Fibroblast of lung (primary cell): ENCODE data around the gene DCHS2. TPM values are rescaled to one million over a fixed set of nuclear protein-coding genes. Genes with fewer than 3 reads are reported as not detected.

Experiments used
- DNase-seq, 2 donors: peaks; one replicate each; pipeline versions ENCODE4 v3.0.0 to v3.0.0-alpha.2; 2010; ENCODE audit warnings: low read depth in 2 of 2
- H2AFZ ChIP-seq: 2 replicates; pipeline ENCODE4 v1.5.1; 2012; ENCODE audit warnings: low read length, control low read depth, inconsistent platforms
- H3K27ac ChIP-seq: 2 replicates; pipeline ENCODE4 v1.5.1; 2011; ENCODE audit warnings: low read length, control low read depth; ENCODE audit not compliant: insufficient read depth
- H3K27me3 ChIP-seq: 2 replicates; pipeline ENCODE4 v1.5.1; 2011; ENCODE audit warnings: mild to moderate bottlenecking, low read length; ENCODE audit not compliant: control insufficient read depth, insufficient read depth
- H3K36me3 ChIP-seq: 2 replicates; pipeline ENCODE4 v1.5.1; 2011; ENCODE audit warnings: low read length; ENCODE audit not compliant: control insufficient read depth, insufficient read depth
- H3K4me1 ChIP-seq: 2 replicates; pipeline ENCODE4 v1.5.1; 2011; ENCODE audit warnings: low read length; ENCODE audit not compliant: control insufficient read depth, insufficient read depth; ENCODE audit errors: extremely low read depth
- H3K4me2 ChIP-seq: 2 replicates; pipeline ENCODE4 v1.5.1; 2011; ENCODE audit warnings: low read length, control low read depth; ENCODE audit not compliant: insufficient read depth; ENCODE audit errors: extremely low read depth
- H3K4me3 ChIP-seq, 4 experiments: fragments of 200-600 bp in 1 of 4; sonication (generic) in 1 of 4; replicated peaks in 1 of 4; 2 replicates each; pipeline ENCODE4 v1.5.1; 2011 to 2016; ENCODE audit warnings: low read length in 4 of 4, low read depth in 3 of 4, mild to moderate bottlenecking in 3 of 4, control low read depth in 2 of 4, inconsistent platforms in 1 of 4, mixed read lengths in 1 of 4; ENCODE audit not compliant: insufficient read depth in 1 of 4; ENCODE audit errors: control extremely low read depth in 1 of 4
- H3K79me2 ChIP-seq: 2 replicates; pipeline ENCODE4 v1.5.1; 2012; ENCODE audit warnings: mild to moderate bottlenecking, low read length, inconsistent platforms; ENCODE audit not compliant: control insufficient read depth, insufficient read depth
- H3K9ac ChIP-seq: 2 replicates; pipeline ENCODE4 v1.5.1; 2011; ENCODE audit warnings: mild to moderate bottlenecking, low read length, control low read depth; ENCODE audit not compliant: insufficient read depth
- H3K9me3 ChIP-seq: 2 replicates; pipeline ENCODE4 v1.5.1; 2012; ENCODE audit warnings: low read depth, low read length; ENCODE audit not compliant: control insufficient read depth, insufficient read depth
- H4K20me1 ChIP-seq: 2 replicates; pipeline ENCODE4 v1.5.1; 2011; ENCODE audit warnings: low read length; ENCODE audit not compliant: control insufficient read depth, insufficient read depth; ENCODE audit errors: extremely low read depth
- EZH2 ChIP-seq: IDR thresholded peaks from 2 replicates; pipeline ENCODE4 v1.5.1; 2012; ENCODE audit warnings: low read length, control low read depth, mild to moderate bottlenecking; ENCODE audit errors: missing control alignments
- polyA plus RNA-seq, 2 donors: library from polyadenylated mRNA; depleted of rRNA in 1 of 2; stranded (reverse) in 1 of 2; unstranded in 1 of 2; fragments of >200 nt; gene quantifications; 2 replicates each; pipeline ENCODE4 v1.2.1, GENCODE V29; 2011 to 2012; ENCODE audit warnings: missing spikeins in 1 of 2
- total RNA-seq: library from RNA; depleted of rRNA; stranded (reverse); fragments of >200 nt; gene quantifications from 2 replicates; pipeline ENCODE4 v1.2.1, GENCODE V29; 2014
- TF ChIP-seq, protein P1 (sequence below), 2 donors: IDR thresholded peaks in 1 of 2; conservative IDR thresholded peaks in 1 of 2; 1 replicate in 1 of 2; 2 replicates in 1 of 2; pipeline ENCODE4 v1.5.1; 2011 to 2012; ENCODE audit warnings: low read length in 2 of 2, control low read depth in 1 of 2, inconsistent platforms in 1 of 2, low read depth in 1 of 2, mild to moderate bottlenecking in 1 of 2

The DCHS2 gene
- total and polyA plus RNA-seq, 2 donors (not counting 1 experiment from before 2014, with no cell fraction given), result not detected

DNA sequence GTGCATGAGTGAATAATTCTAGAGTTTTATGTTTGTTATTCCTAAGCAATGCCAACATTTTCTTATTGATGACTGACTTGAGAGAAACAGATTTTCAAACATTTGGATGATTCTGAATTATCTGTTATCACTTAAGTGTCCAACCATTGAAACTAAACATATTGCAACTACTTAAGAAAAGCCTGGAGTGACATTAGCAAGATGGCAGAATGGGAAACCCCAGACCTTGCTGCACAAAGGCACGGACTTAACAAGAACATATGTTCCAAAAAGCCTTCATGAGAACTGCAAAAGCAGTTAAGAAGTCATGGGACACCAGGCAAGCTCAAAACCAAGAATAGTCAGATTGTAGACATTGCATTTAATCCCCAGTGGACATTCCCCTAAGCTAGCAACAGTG, 215.1 kb downstream of the DCHS2 start:
- Histone ChIP-seq H2AFZ (no peak overlapping the region), H3K9ac (no peak overlapping the region), H4K20me1 (no peaks in the 10 kb centered on the region), H3K36me3 (no peaks in the 10 kb centered on the region), H3K4me2 (no peak overlapping the region), H3K79me2 (no peaks in the 10 kb centered on the region), H3K27ac (no peak overlapping the region), H3K9me3 (no peaks in the 10 kb centered on the region), H3K4me1 (no peaks in the 10 kb centered on the region), H3K4me3 (no peak overlapping the region), H3K27me3 (no peaks in the 10 kb centered on the region)
- no peak for TF ChIP-seq EZH2
- TF ChIP-seq, protein P1, sequence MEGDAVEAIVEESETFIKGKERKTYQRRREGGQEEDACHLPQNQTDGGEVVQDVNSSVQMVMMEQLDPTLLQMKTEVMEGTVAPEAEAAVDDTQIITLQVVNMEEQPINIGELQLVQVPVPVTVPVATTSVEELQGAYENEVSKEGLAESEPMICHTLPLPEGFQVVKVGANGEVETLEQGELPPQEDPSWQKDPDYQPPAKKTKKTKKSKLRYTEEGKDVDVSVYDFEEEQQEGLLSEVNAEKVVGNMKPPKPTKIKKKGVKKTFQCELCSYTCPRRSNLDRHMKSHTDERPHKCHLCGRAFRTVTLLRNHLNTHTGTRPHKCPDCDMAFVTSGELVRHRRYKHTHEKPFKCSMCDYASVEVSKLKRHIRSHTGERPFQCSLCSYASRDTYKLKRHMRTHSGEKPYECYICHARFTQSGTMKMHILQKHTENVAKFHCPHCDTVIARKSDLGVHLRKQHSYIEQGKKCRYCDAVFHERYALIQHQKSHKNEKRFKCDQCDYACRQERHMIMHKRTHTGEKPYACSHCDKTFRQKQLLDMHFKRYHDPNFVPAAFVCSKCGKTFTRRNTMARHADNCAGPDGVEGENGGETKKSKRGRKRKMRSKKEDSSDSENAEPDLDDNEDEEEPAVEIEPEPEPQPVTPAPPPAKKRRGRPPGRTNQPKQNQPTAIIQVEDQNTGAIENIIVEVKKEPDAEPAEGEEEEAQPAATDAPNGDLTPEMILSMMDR (conservative IDR thresholded peaks at IDR 0.05 in 1 of 2, IDR thresholded peaks at IDR 0.05 in 1 of 2; ENCODE audit: low read depth in 1 of 2, low read length in 2 of 2), result no peak
- DNase-seq, result no peak

- no peaks in the 10 kb centered on the region for H3K79me2 ChIP-seq
- no peaks in the 10 kb centered on the region for H3K4me1 ChIP-seq
- no peak overlapping the region for H3K27ac ChIP-seq
- no peaks in the 10 kb centered on the region for H3K9me3 ChIP-seq
- H3K36me3 ChIP-seq, result no peaks in the 10 kb centered on the region
- H4K20me1 ChIP-seq, result no peaks in the 10 kb centered on the region
- no peak for DNase-seq
- H3K4me3 ChIP-seq, result no peak overlapping the region
- no peaks in the 10 kb centered on the region for H3K27me3 ChIP-seq
- TF ChIP-seq, protein P1 (conservative IDR thresholded peaks at IDR 0.05 in 1 of 2, IDR thresholded peaks at IDR 0.05 in 1 of 2; ENCODE audit: low read depth in 1 of 2, low read length in 2 of 2), result no peak
- TF ChIP-seq EZH2, result no peak
- H2AFZ ChIP-seq, result no peak overlapping the region
- H3K4me2 ChIP-seq, result no peak overlapping the region
- no peak overlapping the region for H3K9ac ChIP-seq
Measured at GRCh38 chr4:154254999-154255398, 236.6 kb downstream of the DCHS2 start.

- H3K4me1 ChIP-seq, result no peaks in the 10 kb centered on the region
- no peaks in the 10 kb centered on the region for H3K9me3 ChIP-seq
- no peak for DNase-seq
- no peak overlapping the region for H3K27ac ChIP-seq
- H4K20me1 ChIP-seq, result no peaks in the 10 kb centered on the region
- TF ChIP-seq, protein P1 (conservative IDR thresholded peaks at IDR 0.05 in 1 of 2, IDR thresholded peaks at IDR 0.05 in 1 of 2; ENCODE audit: low read depth in 1 of 2, low read length in 2 of 2), result no peak
- TF ChIP-seq EZH2, result no peak
- no peak overlapping the region for H3K4me3 ChIP-seq
- H3K27me3 ChIP-seq, result no peaks in the 10 kb centered on the region
- H3K4me2 ChIP-seq, result no peak overlapping the region
- H3K79me2 ChIP-seq, result no peaks in the 10 kb centered on the region
- H2AFZ ChIP-seq, result no peak overlapping the region
- H3K36me3 ChIP-seq, result no peaks in the 10 kb centered on the region
- H3K9ac ChIP-seq, result no peak overlapping the region
Measured at GRCh38 chr4:154234576-154234975, 257.0 kb downstream of the DCHS2 start.
